Activated CD8-positive, alpha-beta memory T cell treated with anti-CD3 and anti-CD28 coated beads, Interleukin-2, amount 10 ng/mL, durations not matched to agents 7 days and 5 days (primary cell): ENCODE results near the gene CCDC93. TPM values are rescaled to one million over a fixed set of nuclear protein-coding genes. Genes with fewer than 3 reads are reported as not detected.

Experiments
- ATAC-seq: fragments of 150-1000 bp; cut with Tn5 transposase; one replicate; pipeline ENCODE4 v1.10.0; 2021; ENCODE audit warnings: moderate library complexity
- CTCF ChIA-PET: fragments of 350-600 bp; sonication (Branson Sonifier 250); formaldehyde crosslinking; loops from one replicate; lab custom pipeline; 2021; ENCODE audit warnings: antibody characterized with exemption; lab: Charles Lee
- DNase-seq: peaks from one replicate; pipeline ENCODE4 v3.0.0-alpha.2; 2020
- H3K27ac Mint-ChIP-seq: one replicate; pipeline ENCODE4 v1.8.0; 2021; ENCODE audit warnings: mild to moderate bottlenecking, mixed read lengths
- H3K27me3 Mint-ChIP-seq: one replicate; pipeline ENCODE4 v1.8.0; 2021; ENCODE audit warnings: mixed read lengths
- H3K36me3 Mint-ChIP-seq: one replicate; pipeline ENCODE4 v1.8.0; 2021; ENCODE audit warnings: mild to moderate bottlenecking, mixed read lengths
- H3K4me1 Mint-ChIP-seq: one replicate; pipeline ENCODE4 v1.8.0; 2021; ENCODE audit warnings: mixed read lengths
- H3K4me3 Mint-ChIP-seq: one replicate; pipeline ENCODE4 v1.8.0; 2021; ENCODE audit warnings: mild to moderate bottlenecking, moderate library complexity, mixed read lengths
- H3K9me3 Mint-ChIP-seq: one replicate; pipeline ENCODE4 v1.8.0; 2022; ENCODE audit warnings: low read depth, mixed read lengths
- total RNA-seq, 2 experiments: library from RNA; stranded (reverse); gene quantifications; one replicate each; pipeline ENCODE4 v1.2.3, GENCODE V29; 2021

The CCDC93 gene
- total RNA-seq, 2 experiments from 2014 or later: 36.9 to 42.0 TPM

- no peak overlapping the region for H3K27ac Mint-ChIP-seq
- H3K4me1 Mint-ChIP-seq: peaks cover 3% of the 10 kb centered on the region
- ATAC-seq (no peak), DNase-seq (no peak)
- no peaks in the 10 kb centered on the region for H3K36me3 Mint-ChIP-seq
- no peak overlapping the region for H3K4me3 Mint-ChIP-seq
- no peaks in the 10 kb centered on the region for H3K9me3 Mint-ChIP-seq
- CTCF ChIA-PET: interaction anchor here (0.9 kb wide), 2 partner anchors 8 to 20 kb away, joined by 3 read pairs; no protein-coding TSS in a partner anchor
- H3K27me3 Mint-ChIP-seq: peaks cover 66% of the 10 kb centered on the region
Observed at GRCh38 chr2:118052474-118052873, 38.6 kb upstream of the CCDC93 start.

GRCh38 chr2:118051826-118052358, 38.0 kb upstream of the CCDC93 start:
- H3K27ac Mint-ChIP-seq: no peak overlapping the region
- H3K36me3 Mint-ChIP-seq: no peaks in the 10 kb centered on the region
- H3K9me3 Mint-ChIP-seq: no peaks in the 10 kb centered on the region
- H3K27me3 Mint-ChIP-seq: peaks cover 62% of the 10 kb centered on the region
- CTCF ChIA-PET: interaction anchor here (0.9 to 1.1 kb wide), 2 partner anchors 19 to 152 kb away, joined by 3 read pairs; no protein-coding TSS in a partner anchor
- ATAC-seq (no peak), DNase-seq (no peak)
- no peak overlapping the region for H3K4me3 Mint-ChIP-seq
- peaks cover 4% of the 10 kb centered on the region for H3K4me1 Mint-ChIP-seq

DNA sequence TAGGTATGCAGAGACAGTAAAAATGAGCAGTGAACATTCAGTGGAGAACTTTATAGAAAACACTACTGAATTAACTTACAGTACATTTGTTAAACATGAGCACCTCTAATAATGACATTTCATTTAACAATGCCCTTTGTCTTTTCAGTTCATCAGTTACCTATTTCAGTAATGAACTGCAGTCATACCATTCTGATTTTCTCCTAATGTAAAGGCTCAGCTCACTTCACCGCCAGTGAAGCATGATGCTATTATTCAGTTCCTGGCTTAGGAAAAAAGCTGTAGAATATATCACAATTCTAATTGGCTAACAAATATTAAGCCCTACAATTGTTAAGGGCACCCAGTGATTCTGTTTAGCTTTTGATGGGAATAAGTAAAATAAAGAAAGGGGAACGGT, 37.1 kb upstream of the CCDC93 start:
- H3K9me3 Mint-ChIP-seq: no peaks in the 10 kb centered on the region
- no peak overlapping the region for H3K27ac Mint-ChIP-seq
- peaks cover 4% of the 10 kb centered on the region for H3K4me1 Mint-ChIP-seq
- no peak for DNase-seq
- CTCF ChIA-PET: interaction anchor here (1.1 kb wide), 1 partner anchor 152 kb away, joined by 3 read pairs; no protein-coding TSS in a partner anchor
- H3K36me3 Mint-ChIP-seq: no peaks in the 10 kb centered on the region
- no peak for ATAC-seq
- peaks cover 55% of the 10 kb centered on the region for H3K27me3 Mint-ChIP-seq
- no peak overlapping the region for H3K4me3 Mint-ChIP-seq

DNA sequence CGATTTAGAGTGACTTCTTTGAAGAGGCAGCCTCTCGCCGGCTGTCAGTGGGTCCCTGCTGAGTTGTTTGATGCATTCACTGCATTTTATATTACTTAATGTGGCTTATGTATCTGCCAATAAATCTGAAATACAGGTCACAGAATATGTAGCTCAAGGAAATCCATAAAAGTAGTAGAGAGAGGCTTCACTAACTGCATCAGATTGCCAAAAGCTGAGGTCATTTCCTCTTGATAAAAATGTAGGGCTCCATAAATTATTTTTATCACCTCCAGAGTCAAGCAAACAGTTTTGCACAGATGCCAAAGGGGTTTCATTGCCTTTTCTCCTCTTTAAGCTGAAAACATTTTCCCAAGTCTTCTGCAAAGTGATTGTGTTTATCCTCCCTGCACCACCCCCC, 36.5 kb upstream of the CCDC93 start:
- Mint-ChIP-seq H3K4me1 (peaks cover 5% of the 10 kb centered on the region), H3K4me3 (no peak overlapping the region), H3K27me3 (peaks cover 53% of the 10 kb centered on the region), H3K36me3 (no peaks in the 10 kb centered on the region), H3K9me3 (no peaks in the 10 kb centered on the region), H3K27ac (no peak overlapping the region)
- ATAC-seq (no peak), DNase-seq (no peak)
- CTCF ChIA-PET: no interaction called here

- CTCF ChIA-PET: interaction anchor here (2.4 kb wide), 1 partner anchor 15 kb away, joined by 13 read pairs; no protein-coding TSS in a partner anchor
- DNase-seq (no peak), ATAC-seq (no peak)
- Mint-ChIP-seq H3K9me3 (no peaks in the 10 kb centered on the region), H3K36me3 (no peaks in the 10 kb centered on the region), H3K27ac (no peak overlapping the region), H3K4me3 (no peak overlapping the region), H3K4me1 (peaks cover 8% of the 10 kb centered on the region), H3K27me3 (peaks cover 51% of the 10 kb centered on the region)
Observed at GRCh38 chr2:118049816-118050140, 35.9 kb upstream of the CCDC93 start.

- no peak overlapping the region for H3K4me3 Mint-ChIP-seq
- H3K27ac Mint-ChIP-seq: no peak overlapping the region
- H3K36me3 Mint-ChIP-seq: no peaks in the 10 kb centered on the region
- DNase-seq (no peak), ATAC-seq (no peak)
- H3K9me3 Mint-ChIP-seq: no peaks in the 10 kb centered on the region
- peaks cover 11% of the 10 kb centered on the region for H3K4me1 Mint-ChIP-seq
- CTCF ChIA-PET: interaction anchor here (1.4 to 2.4 kb wide), 2 partner anchors 15 to 806 kb away, joined by 4 to 13 read pairs; no protein-coding TSS in a partner anchor
- H3K27me3 Mint-ChIP-seq: peaks cover 49% of the 10 kb centered on the region
Observed at GRCh38 chr2:118049140-118049815, 35.4 kb upstream of the CCDC93 start.

DNA sequence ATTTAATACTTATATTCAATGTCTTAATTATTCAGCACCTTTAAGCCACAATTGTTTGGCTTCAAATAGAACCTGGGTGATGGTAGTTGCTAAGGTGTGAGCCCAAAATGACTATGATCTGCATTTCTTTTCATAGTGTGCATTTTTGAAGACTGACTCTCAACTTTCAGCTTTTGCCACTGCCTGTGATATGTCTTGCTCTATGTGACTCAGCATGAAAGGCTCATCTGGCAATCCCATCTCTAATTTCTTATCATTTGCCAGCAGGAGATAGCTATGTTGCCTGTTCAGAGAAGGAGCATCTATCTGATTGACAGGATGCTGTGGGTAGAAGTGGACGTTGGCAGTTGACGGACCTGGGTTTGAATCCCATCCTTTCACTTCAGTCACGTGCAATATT, 34.5 kb upstream of the CCDC93 start:
- Mint-ChIP-seq H3K4me3 (no peak overlapping the region), H3K36me3 (no peaks in the 10 kb centered on the region), H3K27me3 (peaks cover 49% of the 10 kb centered on the region), H3K4me1 (peaks cover 11% of the 10 kb centered on the region), H3K9me3 (no peaks in the 10 kb centered on the region), H3K27ac (no peak overlapping the region)
- ATAC-seq (no peak), DNase-seq (no peak)
- CTCF ChIA-PET: interaction anchor here (1.4 to 3.1 kb wide), 3 partner anchors 13 to 807 kb away, joined by 4 to 23 read pairs (median 13); no protein-coding TSS in a partner anchor

GRCh38 chr2:118047380-118047826, 33.5 kb upstream of the CCDC93 start:
- CTCF ChIA-PET: interaction anchor here (0.9 to 3.1 kb wide), 18 partner anchors 9 to 808 kb away, joined by 3 to 23 read pairs (median 7); no protein-coding TSS in a partner anchor
- Mint-ChIP-seq H3K4me1 (peaks cover 11% of the 10 kb centered on the region), H3K4me3 (no peak overlapping the region), H3K36me3 (no peaks in the 10 kb centered on the region), H3K9me3 (no peaks in the 10 kb centered on the region), H3K27ac (no peak overlapping the region), H3K27me3 (peaks cover 50% of the 10 kb centered on the region)
- no peak for ATAC-seq
- no peak for DNase-seq

- H3K4me1 Mint-ChIP-seq: peaks cover 11% of the 10 kb centered on the region
- H3K36me3 Mint-ChIP-seq: no peaks in the 10 kb centered on the region
- no peak overlapping the region for H3K4me3 Mint-ChIP-seq
- peaks cover 45% of the 10 kb centered on the region for H3K27me3 Mint-ChIP-seq
- H3K27ac Mint-ChIP-seq: no peak overlapping the region
- ATAC-seq (no peak), DNase-seq (no peak)
- CTCF ChIA-PET: interaction anchor here (0.6 to 3.1 kb wide), 29 partner anchors 8 to 810 kb away, joined by 3 to 23 read pairs (median 4); partner anchors contain the start of gene INSIG2
- no peaks in the 10 kb centered on the region for H3K9me3 Mint-ChIP-seq
Observed at GRCh38 chr2:118046634-118047210, 32.9 kb upstream of the CCDC93 start.

DNA sequence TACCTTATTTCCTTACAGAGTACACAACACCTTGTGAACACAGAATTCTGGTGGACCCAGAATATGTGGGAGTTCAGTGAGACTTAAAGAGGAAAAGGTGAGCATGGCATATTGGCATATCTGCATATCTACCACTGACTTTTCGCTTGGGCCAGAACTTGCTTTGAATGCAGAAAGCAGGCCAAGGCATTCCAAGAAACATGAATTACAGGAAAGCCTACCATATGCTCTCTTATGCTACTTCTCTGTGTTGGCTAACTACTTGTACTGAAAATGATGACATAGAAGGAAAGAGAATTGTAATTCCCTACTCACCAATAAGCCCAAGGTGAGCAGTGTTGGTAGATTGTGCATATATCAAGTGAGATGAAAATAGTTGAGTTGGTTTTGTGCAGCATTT, 31.4 kb upstream of the CCDC93 start:
- Mint-ChIP-seq H3K36me3 (no peaks in the 10 kb centered on the region), H3K4me3 (no peak overlapping the region), H3K27ac (no peak overlapping the region), H3K9me3 (no peaks in the 10 kb centered on the region), H3K4me1 (peaks cover 11% of the 10 kb centered on the region), H3K27me3 (peaks cover 32% of the 10 kb centered on the region)
- ATAC-seq: no peak
- CTCF ChIA-PET: interaction anchor here (1.8 to 3.1 kb wide), 3 partner anchors 11 to 810 kb away, joined by 8 to 23 read pairs (median 17); no protein-coding TSS in a partner anchor
- DNase-seq: no peak

GRCh38 chr2:118044854-118045253, 31.0 kb upstream of the CCDC93 start:
- CTCF ChIA-PET: no interaction called here
- peaks cover 9% of the 10 kb centered on the region for H3K4me1 Mint-ChIP-seq
- no peak for ATAC-seq

DNA sequence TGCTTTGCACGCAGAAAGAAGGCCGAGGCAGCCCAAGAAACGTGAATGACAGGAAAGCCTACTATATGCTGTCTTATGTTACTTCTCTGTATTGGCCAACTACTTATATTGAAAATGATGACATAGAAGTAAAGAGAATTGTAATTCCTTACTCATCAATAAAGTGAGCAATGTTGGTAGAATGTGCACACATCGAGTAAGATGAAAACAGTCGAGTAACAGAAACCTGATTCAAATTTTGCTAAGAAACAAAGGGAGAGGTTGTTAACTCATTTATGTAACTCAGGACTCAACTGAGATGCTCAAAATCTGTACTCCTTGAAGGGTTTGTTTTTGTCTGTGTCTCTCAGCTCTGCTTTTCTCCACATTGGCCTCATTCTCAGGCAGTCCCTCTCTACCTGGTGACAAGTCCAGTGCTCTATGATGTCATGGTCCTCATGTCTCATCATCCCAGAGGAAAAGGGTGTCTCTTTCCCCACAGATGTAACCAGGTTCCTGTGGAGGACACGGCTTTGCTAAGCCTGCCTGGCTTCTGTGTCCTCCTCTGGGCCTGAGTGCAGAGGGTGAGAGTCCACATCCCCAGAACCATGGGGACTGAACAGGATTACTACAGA, 30.3 kb upstream of the CCDC93 start:
- Mint-ChIP-seq H3K4me3 (no peak overlapping the region), H3K4me1 (peaks cover 8% of the 10 kb centered on the region), H3K27me3 (peaks cover 28% of the 10 kb centered on the region), H3K36me3 (no peaks in the 10 kb centered on the region), H3K27ac (no peak overlapping the region), H3K9me3 (no peaks in the 10 kb centered on the region)
- DNase-seq (no peak), ATAC-seq (no peak)
- CTCF ChIA-PET: no interaction called here

More at GRCh38 chr2:118044854-118045253, 31.0 kb upstream of the CCDC93 start:
- Mint-ChIP-seq H3K27me3 (peaks cover 29% of the 10 kb centered on the region), H3K36me3 (no peaks in the 10 kb centered on the region), H3K9me3 (no peaks in the 10 kb centered on the region), H3K27ac (no peak overlapping the region), H3K4me3 (no peak overlapping the region)
- no peak for DNase-seq

- H3K36me3 Mint-ChIP-seq: peaks cover 2% of the 10 kb centered on the region
- peaks cover 2% of the 10 kb centered on the region for H3K9me3 Mint-ChIP-seq
- peaks cover 44% of the 10 kb centered on the region for H3K27me3 Mint-ChIP-seq
- CTCF ChIA-PET: interaction anchor here (1.4 kb wide), 1 partner anchor 8 kb away, joined by 5 read pairs; no protein-coding TSS in a partner anchor
- peaks cover 6% of the 10 kb centered on the region for H3K4me1 Mint-ChIP-seq
- H3K4me3 Mint-ChIP-seq: no peak overlapping the region
- no peak for DNase-seq
- no peak for ATAC-seq
- H3K27ac Mint-ChIP-seq: no peak overlapping the region
Observed at GRCh38 chr2:118040891-118041290, 27.0 kb upstream of the CCDC93 start.
